Measurements from ENCODE around the gene USHBP1.
"Not testable (repeated sequence)": the region's sequence is repeated elsewhere in the genome, so short reads cannot be mapped to it uniquely, and the experiment has no call there.

Gene USHBP1

DNA sequence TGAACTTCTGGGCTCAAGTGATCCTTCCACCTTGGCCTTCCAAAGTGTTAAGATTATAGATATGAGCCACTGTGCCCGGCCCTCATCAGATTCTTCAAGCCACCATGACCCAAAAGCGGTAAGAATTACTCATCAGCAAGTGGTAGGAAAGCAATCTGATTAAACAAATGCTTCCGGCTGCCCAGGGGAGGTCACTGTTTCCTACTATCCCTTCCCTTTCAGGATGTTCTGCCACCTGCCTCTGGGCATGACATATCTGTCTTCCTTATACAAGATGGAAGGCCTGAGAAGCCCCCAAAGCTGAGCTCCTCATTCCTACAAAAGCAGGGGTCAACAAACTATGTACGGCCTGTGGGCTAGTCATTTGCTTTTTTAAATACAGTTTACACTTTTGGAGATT is 31.7 kb upstream of the USHBP1 start:
- DNase-seq (ENCODE audit: low read depth in 3 of 3): no peak

- DNase-seq (ENCODE audit: low read depth in 3 of 3): not testable (repeated sequence)
Measured at GRCh38 chr19:17295551-17295950, 31.0 kb upstream of the USHBP1 start.

GRCh38 chr19:17294051-17294891 is 29.7 kb upstream of the USHBP1 start:
- DNase-seq (ENCODE audit: low read depth in 3 of 3): peak; percentile 48 to 67 (median 49)

- DNase-seq (ENCODE audit: low read depth in 3 of 3): no peak
Measured at GRCh38 chr19:17293605-17294004, 29.1 kb upstream of the USHBP1 start.

DNA sequence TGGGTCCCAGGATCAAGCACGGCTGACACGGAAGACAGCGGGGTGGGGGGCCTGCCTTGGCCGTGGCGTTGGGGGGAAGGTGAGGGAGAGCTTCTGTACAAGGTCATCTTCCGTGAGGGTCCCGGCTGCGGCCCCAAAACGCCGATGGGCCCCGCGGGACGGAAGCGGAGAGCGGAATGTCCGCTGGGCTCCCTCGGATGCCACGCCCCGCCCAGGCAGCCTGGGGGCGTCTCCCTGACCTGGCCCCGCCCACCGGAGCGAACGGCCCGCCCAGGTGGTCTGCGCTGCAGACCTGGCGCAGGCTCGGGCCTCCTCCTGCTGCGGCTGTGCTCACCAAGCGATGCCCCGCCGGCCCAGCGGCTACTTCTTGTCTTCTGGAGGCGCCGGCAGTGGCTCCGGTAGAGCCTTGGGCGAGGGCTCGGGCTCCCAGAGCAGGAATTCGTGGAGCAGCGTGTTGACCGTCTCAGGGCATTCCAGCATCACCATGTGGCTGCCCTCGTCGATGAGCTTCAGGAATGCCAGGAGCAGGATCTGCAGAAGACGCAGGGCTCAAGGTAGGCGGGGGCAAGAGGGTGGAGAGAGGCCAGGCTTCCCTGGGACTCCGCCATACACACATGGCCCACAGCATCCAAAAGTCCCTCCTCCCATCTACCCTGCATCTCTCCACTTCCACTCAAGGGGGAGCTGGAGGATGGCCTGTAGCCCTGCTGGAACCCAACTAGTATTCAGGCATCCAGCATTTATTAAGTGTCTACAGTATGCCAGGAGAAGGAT is 27.9 kb upstream of the USHBP1 start:
- peak; percentile 60 to 82 (median 66) for DNase-seq (ENCODE audit: low read depth in 3 of 3)

- DNase-seq (ENCODE audit: low read depth in 3 of 3): peak; percentile 40 to 55 (median 55)
Measured at GRCh38 chr19:17289489-17289888, 24.9 kb upstream of the USHBP1 start.

DNA sequence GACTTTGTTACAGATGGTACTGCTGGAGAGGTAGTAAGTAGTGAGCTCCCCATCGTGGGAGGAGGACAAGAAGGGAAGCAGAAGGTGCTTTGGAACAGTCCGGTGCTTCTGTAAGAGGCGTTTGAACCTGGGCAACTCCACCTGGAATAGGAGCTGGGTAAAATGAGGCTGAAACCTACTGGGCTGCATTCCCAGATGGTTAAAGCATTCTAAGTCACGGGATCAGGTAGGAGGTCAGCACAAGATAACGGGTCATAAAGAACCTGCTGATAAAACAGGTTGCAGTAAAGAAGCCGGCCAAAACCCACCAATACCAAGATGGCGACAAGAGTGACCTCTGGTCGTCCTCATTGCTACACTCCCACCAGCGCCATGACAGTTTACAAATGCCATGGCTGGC is 22.2 kb upstream of the USHBP1 start:
- DNase-seq (ENCODE audit: low read depth in 3 of 3): no peak

GRCh38 chr19:17286263-17286662 is 21.7 kb upstream of the USHBP1 start:
- no peak for DNase-seq (ENCODE audit: low read depth in 3 of 3)

DNA sequence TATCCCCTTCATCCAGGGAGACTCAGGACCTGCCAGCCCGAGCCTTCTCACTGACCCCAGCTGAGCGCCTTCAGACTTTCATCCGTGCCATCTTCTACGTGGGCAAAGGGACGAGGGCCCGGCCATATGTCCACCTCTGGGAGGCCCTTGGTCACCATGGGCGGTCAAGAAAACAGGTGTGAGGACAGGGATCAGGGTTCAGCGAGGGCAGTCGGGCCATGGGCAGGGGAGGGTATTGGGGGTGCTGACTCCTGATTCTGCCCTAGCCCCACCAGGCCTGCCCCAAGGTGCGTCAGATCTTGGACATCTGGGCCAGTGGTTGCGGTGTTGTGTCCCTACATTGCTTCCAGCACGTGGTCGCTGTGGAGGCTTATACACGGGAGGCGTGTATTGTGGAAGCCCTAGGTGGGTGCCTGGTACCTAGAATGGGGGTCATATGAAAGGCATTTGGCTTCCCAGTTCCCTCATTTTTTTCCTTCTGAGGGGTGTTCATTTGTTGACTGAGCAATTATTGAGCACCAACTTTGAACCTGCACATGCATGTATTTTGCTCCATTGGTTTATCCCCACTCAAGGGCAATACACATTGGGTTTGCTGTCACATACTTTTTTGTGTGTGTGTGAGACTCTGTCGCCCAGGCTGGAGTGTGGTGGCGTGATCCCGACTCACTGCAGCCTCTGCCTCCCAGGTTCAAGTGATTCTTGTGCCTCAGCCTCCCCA is 21.0 kb upstream of the USHBP1 start:
- DNase-seq (ENCODE audit: low read depth in 3 of 3): no peak

GRCh38 chr19:17283504-17283996 is 19.0 kb upstream of the USHBP1 start:
- DNase-seq (ENCODE audit: low read depth in 3 of 3): no peak

- peak; percentile 68 to 73 (median 72) for DNase-seq (ENCODE audit: low read depth in 3 of 3)
Measured at GRCh38 chr19:17282488-17283125, 18.1 kb upstream of the USHBP1 start.

DNA sequence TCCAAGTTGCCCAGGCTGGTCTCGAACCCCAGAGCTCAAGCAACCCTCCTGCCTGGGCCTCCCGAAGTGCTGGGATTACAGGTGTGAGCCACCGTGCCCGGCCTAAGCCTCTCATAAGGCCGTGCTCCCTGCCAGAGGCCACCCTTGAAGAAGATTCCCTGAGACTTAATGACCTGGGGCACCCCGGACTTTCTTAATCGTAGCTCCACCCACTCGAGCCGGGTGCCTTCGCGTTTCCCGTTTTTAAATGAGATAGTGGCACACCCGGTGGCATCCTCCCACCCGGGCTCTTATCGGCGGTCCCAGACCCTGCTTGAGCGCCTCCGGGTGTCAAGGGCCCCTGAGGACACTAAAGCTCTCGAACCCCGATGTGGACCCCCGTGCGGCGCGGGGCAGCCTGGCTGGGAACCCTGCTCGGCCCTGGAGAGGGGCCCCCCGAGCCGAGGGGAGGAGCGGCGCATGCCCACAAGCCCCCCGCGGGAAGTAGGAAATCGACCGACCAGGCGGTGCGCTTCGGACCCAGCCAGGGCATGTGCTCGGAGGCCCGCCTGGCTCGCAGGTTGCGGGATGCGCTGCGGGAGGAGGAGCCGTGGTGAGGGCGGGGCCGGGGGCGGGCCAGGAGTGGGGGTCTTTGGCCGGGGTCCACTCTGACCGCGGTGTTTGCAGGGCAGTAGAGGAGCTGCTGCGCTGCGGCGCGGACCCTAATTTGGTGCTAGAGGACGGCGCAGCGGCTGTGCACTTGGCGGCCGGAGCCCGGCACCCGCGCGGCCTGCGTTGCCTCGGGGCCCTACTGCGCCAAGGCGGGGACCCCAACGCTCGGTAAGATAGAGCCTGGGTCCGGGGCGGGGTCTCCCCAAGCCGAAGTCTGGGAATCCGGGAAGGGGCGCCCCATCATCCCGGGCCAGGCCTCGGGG is 17.1 kb upstream of the USHBP1 start, which contains the start of gene ANKLE1:
Gene ANKLE1 (plus strand): TSS at position 511 of the 914 bp plus-strand sequence. CDS start 20 bp downstream, at position 531.
- no peak for DNase-seq (ENCODE audit: low read depth in 3 of 3)

- DNase-seq (ENCODE audit: low read depth in 3 of 3): no peak
Measured at GRCh38 chr19:17279436-17279835, 14.9 kb upstream of the USHBP1 start.

GRCh38 chr19:17275441-17276175 is 11.1 kb upstream of the USHBP1 start:
- no peak for DNase-seq (ENCODE audit: low read depth in 3 of 3)

GRCh38 chr19:17274892-17275291 is 10.3 kb upstream of the USHBP1 start:
- DNase-seq (ENCODE audit: low read depth in 3 of 3): not testable (repeated sequence)

DNA sequence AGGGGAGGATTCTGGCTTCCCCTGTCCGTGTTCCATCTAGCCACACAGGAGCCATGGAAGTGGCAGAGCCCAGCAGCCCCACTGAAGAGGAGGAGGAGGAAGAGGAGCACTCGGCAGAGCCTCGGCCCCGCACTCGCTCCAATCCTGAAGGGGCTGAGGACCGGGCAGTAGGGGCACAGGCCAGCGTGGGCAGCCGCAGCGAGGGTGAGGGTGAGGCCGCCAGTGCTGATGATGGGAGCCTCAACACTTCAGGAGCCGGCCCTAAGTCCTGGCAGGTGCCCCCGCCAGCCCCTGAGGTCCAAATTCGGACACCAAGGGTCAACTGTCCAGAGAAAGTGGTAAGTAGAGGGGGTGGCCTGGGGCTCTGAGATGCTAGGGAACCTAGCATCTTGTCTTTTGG is 4.2 kb upstream of the USHBP1 start:
- DNase-seq (ENCODE audit: low read depth in 3 of 3): no peak

- peak; percentile 86 to 96 (median 95) for DNase-seq (ENCODE audit: low read depth in 3 of 3)
Measured at GRCh38 chr19:17266975-17267788, 2.6 kb upstream of the USHBP1 start, which contains the start of gene BABAM1. TSS of gene BABAM1 (plus strand) at chr19:17267443. CDS start at chr19:17268807, 1,364 bp downstream.

DNA sequence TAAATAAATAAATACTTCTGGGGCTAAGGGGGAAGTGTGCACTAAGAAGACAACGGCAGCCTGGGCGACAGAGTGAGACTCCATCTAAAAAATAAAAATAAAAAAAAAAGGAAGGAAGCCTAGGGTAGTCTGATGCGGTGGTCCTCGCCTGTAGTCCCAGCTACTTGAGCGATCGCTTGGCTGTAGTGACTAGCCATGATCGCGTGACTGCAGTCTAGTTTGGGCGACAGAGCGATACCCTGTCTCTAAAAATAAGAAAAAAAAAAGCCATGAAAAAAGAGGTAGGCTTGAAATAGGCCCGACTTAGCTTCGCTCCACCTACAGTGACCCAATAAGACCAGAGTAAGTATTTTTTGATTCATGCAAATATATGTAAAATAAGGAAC is 2.0 kb upstream of the USHBP1 start:
- DNase-seq (ENCODE audit: low read depth in 3 of 3): no peak

DNA sequence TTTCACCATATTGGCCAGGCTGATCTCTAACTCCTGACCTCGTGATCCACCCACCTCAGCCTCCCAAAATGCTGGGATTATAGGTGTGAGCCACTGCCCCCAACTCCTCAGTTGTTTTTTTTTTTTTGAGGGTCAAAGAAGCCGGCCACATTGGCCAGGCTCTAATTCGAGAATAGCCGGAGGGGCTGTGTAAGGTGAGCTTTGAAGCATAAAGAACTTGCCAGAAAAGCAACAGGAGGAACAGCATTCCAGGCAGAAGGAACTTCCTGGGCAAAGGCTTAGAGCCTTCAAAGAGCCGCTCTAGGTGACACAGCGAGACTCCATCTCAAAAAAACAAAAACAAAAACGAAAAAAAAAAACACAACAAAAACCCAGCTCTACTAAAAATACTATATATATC is 1.5 kb upstream of the USHBP1 start:
- no peak for DNase-seq (ENCODE audit: low read depth in 3 of 3)
